HG02798 (cell line): ENCODE measurements around the gene HRG.
"Not testable (repeated sequence)": the region's sequence is repeated elsewhere in the genome, so short reads cannot be mapped to it uniquely, and the experiment has no call there.

Experiments used
- ATAC-seq: cut with Tn5 transposase; IDR thresholded peaks from one replicate; pipeline ENCODE4 v1.9.1; 2021; ENCODE audit warnings: mild to moderate bottlenecking; ENCODE audit not compliant: unreplicated experiment, poor library complexity

Gene HRG, protein sequence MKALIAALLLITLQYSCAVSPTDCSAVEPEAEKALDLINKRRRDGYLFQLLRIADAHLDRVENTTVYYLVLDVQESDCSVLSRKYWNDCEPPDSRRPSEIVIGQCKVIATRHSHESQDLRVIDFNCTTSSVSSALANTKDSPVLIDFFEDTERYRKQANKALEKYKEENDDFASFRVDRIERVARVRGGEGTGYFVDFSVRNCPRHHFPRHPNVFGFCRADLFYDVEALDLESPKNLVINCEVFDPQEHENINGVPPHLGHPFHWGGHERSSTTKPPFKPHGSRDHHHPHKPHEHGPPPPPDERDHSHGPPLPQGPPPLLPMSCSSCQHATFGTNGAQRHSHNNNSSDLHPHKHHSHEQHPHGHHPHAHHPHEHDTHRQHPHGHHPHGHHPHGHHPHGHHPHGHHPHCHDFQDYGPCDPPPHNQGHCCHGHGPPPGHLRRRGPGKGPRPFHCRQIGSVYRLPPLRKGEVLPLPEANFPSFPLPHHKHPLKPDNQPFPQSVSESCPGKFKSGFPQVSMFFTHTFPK

DNA sequence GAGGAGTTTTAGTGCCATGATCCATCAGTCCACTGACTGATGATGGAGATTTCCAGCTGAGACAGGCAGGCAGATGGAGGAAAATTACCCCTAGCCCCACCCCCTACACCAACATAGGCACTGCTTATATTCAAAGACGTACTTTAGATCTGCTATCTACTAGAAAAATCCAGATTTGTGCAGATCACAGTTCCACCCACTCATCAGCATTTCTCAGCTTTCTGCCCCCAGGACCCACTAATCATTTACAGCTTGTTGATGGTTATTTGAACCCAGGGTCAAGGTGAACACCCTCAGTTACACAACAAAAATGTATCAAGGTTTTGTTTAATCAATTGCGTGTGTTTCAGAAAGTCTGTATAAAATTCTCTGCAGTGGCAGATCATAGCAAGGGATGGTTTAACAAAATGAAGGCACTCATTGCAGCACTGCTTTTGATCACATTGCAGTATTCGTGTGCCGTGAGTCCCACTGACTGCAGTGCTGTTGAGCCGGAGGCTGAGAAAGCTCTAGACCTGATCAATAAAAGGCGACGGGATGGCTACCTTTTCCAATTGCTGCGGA is at the start of gene HRG:
Gene HRG, plus strand, starts transcription at position 390 of the 564 bp plus-strand sequence. Its CDS starts 18 bp downstream, at position 408.
- ATAC-seq: no peak

DNA sequence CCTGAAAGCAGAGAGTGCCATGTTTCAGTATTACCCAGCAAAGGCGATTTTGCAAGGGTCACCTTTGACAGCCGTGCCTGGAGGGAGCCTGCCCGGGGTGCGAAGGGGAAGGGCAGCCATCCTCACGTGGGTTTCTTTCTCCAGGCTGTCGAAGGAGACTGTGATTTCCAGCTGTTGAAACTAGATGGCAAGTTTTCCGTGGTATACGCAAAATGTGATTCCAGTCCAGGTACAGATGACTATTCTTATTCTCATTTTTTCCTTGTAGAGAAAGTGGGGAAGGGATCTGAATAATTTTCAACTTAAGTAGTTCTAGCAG is 49.6 kb upstream of the HRG start:
- ATAC-seq: no peak

DNA sequence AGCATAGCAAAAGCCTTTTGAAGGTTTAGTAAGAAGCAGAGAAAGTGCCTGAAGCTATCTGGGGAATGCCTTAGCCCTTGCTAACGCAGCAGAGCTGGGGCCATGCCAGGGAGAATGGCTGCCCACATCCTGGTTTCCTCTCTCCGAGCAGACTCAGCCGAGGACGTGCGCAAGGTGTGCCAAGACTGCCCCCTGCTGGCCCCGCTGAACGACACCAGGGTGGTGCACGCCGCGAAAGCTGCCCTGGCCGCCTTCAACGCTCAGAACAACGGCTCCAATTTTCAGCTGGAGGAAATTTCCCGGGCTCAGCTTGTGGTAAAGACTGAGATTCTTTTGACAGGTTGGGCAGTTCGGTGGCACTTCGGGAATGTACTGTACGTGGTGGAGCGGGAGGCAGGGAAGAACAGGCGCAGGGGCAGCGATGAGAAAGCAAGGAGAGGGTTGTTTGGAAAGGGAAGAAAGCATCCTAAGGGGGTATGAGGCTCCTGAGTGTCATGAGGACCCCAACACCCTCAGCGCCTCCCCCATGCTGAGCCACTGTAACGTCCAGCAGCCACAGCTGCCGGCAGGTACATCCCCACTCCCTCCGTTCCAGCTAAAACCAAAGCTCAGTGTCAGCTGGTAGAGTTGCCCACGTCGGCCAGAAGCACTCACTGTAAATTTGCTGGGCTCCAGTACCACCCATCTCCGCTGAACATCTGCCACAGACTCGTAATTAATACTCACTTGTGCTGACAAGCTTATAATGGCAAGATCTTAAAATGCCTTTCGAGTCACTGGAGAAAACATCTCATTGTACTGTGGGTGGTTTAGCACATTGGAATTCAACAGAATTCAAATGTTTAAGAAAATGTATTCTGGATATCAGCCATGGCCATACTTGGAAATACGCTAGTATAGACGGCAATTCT is 48.5 kb upstream of the HRG start:
- peak; percentile 90 for ATAC-seq

DNA sequence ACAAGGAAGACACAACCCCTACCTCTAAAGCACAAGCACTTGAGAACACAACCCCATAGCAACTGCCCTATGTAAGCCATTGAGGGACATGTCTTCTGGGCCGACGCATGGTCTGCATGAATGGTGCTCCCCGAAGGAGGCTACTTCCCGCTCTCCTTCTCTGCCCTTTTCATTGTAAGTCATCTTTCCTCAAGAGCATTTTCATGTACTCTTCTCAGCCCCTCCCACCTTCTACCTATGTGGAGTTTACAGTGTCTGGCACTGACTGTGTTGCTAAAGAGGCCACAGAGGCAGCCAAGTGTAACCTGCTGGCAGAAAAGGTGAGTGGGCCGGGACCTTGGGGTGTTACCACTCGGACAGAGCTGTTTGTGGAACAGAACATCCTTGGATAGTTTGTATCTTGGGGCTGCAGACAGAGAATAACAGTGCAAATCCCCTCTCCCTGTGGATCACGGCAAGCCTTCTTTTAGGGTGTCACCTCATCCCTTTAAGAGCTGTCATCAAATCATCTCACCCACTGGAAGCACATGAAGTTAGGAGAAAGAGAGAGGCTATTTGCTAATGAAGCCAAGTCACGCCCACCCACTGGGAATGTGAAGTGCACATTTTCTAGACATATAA is 47.4 kb upstream of the HRG start:
- no peak for ATAC-seq

DNA sequence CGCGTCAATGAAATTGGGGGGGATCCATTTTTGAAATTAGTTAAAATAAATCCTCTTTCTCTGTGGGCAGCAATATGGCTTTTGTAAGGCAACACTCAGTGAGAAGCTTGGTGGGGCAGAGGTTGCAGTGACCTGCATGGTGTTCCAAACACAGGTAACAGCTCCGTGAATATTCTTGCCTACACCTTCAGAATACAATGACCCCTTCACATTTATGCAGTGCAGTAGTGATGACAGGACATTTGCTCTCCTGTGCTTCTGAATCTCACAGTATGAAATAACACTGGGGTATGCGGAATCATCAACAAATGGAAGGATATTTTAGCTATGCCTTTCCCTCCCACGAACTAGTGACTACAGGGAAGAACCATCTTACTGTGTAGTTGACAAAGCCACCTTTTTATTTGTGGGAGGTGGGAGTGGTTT is 46.0 kb upstream of the HRG start:
- ATAC-seq: no peak

DNA sequence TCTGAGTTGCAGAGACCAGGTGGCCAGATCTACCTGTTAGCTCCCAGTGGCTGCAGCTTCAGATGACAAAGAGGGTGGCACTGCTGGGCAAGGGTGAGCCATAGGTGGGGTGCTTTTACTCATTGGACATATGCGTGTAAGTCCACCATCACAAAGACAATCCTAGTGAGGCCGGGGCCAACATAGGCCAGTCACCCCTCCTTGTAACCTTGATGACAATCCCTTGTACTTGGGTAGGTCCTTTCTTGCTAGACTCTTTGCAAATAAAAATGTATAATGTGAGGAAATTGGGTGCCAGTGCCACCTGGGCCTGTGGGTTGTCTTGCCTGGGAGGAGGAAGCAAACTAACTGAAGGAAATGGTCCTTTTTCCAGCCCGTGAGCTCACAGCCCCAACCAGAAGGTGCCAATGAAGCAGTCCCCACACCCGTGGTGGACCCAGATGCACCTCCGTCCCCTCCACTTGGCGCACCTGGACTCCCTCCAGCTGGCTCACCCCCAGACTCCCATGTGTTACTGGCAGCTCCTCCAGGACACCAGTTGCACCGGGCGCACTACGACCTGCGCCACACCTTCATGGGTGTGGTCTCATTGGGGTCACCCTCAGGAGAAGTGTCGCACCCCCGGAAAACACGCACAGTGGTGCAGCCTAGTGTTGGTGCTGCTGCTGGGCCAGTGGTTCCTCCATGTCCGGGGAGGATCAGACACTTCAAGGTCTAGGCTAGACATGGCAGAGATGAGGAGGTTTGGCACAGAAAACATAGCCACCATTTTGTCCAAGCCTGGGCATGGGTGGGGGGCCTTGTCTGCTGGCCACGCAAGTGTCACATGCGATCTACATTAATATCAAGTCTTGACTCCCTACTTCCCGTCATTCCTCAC is 45.4 kb upstream of the HRG start:
- ATAC-seq: no peak

DNA sequence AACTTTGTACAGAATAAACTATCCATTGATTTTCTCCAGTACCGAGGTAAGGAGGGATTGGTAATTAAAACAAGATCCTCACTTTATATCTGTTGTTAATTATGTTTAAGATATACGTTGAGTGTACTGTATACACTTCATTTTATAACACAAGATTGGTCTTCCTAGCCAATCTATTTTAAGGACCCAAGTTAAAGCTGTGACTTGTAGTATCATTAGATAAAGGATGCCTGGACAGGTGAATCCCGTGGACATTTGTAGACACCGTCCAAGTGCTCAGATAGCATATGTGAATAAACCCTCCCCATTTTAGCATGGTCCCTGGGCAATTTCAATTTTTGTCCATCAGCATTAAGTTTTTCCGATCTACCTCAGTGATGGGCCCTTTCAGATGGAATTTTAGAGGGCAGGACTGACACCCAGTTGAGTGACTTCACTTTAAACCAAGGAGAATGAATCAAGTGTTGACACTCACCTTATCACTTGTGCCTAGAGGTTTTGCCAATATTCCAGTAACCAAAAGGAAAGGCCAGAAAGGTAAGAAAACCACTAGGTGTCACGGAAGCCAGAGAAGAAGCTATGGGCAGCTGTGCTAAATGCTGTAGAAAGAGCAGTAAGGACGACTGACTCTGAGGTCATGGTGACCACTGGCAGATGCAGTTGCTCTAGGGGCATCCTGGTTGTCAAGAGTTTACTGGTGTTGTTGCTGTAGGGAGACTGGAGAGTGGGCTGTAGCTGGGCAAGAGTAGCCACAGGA is 43.7 kb upstream of the HRG start:
- ATAC-seq: no peak

DNA sequence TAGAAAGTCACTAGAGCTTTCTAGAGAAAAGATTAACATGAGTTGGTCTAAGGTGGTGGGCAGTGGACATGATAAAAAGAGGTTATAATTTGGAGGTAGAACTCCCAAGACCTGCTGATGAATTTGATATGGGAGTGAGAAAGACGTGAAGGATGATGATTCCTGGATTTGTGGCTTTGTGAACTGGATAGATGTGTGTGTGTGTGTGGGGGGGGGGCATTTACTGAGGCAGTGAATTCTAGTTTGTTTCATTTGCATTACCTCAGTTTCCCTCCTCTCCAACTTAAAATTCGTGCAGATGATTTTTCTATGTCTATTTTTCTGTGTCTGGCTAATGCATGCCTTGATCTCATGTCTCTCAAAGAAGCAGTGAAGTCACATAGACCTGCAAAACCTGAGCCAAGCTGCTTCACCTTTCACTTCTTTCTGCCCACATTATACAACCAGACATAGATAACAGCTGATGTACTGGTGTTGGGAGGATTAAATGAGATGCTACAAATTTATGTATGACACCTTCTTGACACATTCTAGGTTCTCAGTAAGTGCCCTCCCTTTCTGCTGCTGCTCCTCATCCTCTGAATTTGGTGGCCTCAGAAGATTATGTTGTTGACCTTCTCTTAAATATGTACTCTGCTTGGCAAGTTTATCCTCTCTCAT is 43.0 kb upstream of the HRG start:
- no peak for ATAC-seq

DNA sequence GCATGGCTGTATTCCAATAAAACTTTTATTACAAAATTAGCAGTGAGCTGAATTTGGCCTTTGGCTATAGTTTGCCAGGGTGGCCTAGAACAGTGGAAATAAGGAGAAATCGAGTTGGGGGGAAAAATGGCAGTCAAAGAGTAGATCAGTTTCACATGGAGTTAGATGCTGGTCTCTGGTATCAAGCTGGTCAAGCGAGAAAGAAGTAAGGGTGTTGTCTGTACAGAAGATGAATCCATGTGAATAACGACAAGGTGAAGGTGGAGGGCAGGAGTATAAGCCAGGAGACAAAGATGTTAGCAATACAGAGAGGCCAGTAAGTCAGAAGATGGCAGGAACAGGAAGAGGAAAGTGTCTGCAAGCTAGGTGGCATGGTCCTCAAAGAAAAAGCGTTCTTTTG is 41.2 kb upstream of the HRG start:
- ATAC-seq: no peak

DNA sequence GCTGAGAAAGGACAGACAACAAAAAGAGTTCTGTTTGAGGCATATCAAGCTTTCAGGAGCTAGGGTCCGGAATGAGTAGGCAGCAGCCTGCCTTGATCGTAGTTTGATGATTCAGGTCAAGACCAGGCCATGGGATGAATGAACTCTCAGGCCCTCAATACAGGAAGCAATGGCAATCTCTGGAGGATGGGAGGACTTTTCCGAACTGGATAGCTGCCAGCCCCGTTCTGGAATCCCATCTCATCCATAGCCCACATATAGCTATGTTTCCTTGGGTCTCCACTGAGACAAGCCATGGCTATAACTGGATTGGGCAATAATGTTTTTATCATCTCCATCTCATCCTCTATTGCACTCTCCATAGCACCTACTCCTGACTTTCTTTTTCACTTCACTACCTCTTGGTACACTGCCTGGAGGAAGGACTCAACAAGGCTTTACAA is 40.2 kb upstream of the HRG start:
- no peak for ATAC-seq

DNA sequence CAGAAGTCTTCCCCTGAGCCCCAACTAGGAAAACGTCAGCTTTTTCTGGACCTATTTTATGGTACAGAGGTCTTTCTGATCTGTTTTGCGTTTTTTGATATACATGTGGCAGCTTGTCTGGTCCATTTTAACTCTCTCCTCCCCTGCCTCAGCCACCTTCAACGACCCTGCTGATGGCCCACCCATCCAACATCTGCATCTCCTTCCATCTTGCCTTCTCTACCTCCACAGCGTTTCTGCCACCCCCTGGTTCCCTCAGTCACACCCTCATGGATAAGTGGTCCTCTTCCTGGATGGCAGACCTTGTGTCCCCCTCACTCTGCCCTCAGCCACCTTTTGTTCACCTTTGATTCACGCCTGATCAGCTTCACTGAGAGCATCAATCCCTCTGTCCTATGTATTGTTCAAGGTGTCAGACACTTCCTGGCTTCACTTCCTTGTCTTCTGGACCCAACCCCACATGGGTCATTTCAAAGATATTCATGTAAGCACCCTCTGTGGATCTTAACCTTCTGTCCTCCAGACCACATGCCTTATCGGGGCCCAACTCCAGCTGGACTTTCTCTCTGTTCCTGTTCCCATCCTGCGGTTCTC is 39.5 kb upstream of the HRG start:
- no peak for ATAC-seq

DNA sequence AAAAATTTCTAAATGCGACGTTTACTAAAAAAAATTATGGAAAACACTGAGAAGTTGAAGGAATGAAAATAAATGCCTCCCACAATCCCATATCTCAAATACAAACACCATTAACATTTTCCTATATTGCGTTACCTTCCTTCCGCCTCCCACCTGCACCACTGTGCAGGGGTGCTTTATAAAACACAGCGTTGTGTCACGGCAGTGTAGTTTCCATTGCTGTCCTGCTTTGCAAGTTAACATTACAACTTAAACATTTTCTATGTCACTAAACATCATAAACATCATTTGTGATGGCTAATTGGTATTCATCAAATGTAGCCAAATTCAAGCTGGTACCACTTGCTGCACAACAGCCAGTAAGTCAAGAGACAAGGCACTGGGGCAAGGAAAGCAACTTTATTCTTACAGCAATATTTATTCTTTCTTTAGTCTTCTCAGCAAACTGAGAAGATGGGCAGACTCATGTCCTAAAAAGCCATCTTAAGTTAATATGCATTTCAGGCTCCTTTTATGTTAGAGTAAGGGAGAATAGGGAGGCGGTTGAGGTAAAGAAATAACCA is 37.9 kb upstream of the HRG start:
- ATAC-seq: no peak

DNA sequence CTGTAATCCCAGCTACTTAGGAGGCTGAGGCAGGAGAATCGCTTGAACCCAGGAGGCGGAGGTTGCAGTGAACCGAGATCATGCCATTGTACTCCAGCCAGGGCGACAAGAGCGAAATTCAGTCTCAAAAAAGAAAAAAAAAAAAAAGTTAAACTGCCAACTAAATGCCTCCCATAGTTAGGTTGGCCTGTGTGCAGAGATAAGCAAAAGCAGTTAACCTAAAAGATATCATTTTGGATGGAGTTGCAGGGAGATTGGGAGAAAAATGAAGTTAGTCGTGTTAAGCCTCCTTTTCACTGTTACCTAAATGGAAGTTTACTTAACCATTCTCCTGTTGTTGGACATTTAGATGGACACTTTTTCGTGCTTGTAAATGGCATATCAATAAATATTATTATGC is 37.1 kb upstream of the HRG start:
- no peak for ATAC-seq

DNA sequence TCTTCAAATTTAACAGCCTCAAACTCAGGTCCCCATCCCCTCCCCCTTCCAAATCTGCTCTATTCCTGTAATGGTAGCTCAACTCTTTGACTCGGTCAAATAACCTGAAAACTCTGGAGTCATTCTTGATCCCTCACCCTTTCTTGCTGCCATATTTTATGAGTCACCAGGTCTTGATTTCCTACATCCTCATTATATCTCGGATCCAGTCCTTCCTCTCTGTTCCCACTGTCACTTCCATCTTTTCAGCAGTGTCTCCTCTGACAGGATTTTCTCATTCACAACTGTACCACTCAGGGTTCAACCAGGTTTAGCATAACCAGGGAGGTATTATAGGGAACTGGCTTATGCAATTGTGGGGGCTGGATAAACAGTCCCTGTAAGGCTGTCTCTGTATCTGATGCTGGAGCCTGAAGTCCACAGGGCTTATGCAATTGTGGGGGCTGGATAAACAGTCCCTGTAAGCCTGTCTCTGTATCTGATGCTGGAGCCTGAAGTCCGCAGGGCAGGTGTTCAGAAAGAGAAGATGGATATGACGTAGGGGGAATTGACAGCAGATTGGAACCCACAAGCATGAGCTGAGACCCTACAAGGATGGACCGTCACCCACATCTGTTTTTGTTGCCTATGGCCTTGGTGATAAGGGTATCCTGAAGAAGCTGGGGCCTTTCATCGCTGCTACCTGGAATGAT is 34.7 kb upstream of the HRG start:
- no peak for ATAC-seq

DNA sequence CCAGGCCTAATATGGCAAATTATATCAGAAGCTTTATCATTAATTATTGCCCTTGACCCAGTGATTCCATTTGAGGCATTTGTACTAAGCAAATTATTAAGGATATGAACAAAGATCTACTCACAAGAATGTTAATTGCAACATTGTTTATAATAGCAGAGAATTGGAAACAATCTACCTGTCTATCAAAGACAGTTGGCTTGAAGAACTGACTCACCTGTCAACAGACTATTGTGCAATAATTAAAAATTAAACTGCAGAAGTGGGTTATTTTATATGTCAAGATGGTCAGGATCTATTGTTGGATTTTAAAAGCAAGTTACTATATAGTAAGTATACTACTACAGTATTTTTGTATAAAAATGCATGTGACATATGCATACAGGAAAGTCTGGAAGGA is 32.3 kb upstream of the HRG start:
- ATAC-seq: no peak

DNA sequence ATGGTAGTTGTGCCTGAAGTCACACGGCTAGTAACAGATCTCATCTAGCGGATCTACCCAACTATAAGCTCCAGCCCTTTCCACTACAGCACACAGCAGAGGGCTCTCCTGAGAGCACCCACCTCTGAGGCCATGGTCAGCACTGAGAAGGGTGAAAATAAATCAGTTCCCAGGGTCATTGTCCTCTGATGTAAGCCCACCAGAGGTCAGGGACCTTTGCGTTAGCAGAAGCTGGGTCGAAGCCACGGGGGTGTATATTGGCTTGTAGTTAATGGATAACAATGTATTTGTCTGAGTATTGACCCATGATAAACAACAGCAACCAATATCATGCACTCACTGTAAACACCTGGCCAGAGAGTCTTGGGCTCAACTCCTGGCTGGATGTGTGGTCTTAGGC is 31.6 kb upstream of the HRG start:
- ATAC-seq: not testable (repeated sequence)

DNA sequence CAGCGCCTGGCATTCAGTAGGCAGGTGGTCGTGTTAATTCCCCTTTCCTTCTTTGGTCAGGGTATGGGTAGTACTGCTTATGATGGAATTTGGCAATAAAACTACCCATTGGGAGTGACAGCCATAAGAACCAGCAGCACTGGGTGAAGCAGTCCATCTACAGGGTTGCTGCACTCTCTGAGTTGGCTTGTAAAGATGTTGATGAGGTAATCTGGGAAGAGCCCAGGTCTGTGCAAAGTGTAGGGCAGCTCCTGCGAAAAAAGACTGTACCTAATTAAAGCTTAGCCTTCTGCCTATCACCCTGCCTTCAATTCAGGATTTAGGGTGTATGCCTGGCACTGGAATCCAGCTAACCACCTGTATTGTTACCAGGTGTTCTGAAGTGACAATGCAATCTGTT is 30.3 kb upstream of the HRG start:
- no peak for ATAC-seq
